Caco-2 (cell line): Measurements from ENCODE around the gene MYO9A. TPM values are rescaled to one million over a fixed set of nuclear protein-coding genes. Genes with fewer than 3 reads are reported as not detected.

Experiments
- BruUV-seq: library from RNA; stranded (reverse); fragments of 400-500 nt; replicated peaks from 2 replicates; lab custom pipeline; 2021; lab: Mats Ljungman, UMichigan
- CTCF ChIA-PET: fragments of 300-600 bp; sonication (Branson Sonifier 250); formaldehyde crosslinking; loops from one replicate; lab custom pipeline; 2022; ENCODE audit warnings: antibody characterized with exemption; lab: Charles Lee
- POLR2A ChIA-PET: fragments of 300-600 bp; sonication (Branson Sonifier 250); formaldehyde crosslinking; loops from one replicate; lab custom pipeline; 2022; ENCODE audit warnings: antibody characterized with exemption; lab: Charles Lee
- DNase-seq, 2 experiments: peaks; one replicate each; pipeline versions ENCODE4 v3.0.0 to v3.0.0-alpha.2; 2020 to 2022
- H3K27me3 ChIP-seq: replicated peaks from 2 replicates; pipeline ENCODE4 v1.6.0; 2011; ENCODE audit warnings: low read length; ENCODE audit not compliant: control insufficient read depth, insufficient read depth
- H3K36me3 ChIP-seq: 2 replicates; pipeline ENCODE4 v1.5.1; 2011; ENCODE audit warnings: low read length; ENCODE audit not compliant: control insufficient read depth, insufficient read depth
- H3K4me1 ChIP-seq: fragments of 250-450 bp; sonication (Bioruptor Pico); 2 replicates; pipeline ENCODE4 v1.5.1; 2020; ENCODE audit warnings: mild to moderate bottlenecking
- H3K4me3 ChIP-seq: 2 replicates; pipeline ENCODE4 v1.5.1; 2011; ENCODE audit warnings: low read depth, mild to moderate bottlenecking, control low read depth, low read length
- H3K9me3 ChIP-seq: fragments of 250-450 bp; sonication (Bioruptor Pico); 2 replicates; pipeline ENCODE4 v1.5.1; 2020; ENCODE audit warnings: mild to moderate bottlenecking, moderate library complexity
- H3K27ac Mint-ChIP-seq: one replicate; pipeline ENCODE4 v1.8.0; 2022; ENCODE audit warnings: mixed read lengths; ENCODE audit not compliant: unreplicated experiment
- H3K27me3 Mint-ChIP-seq: one replicate; pipeline ENCODE4 v1.8.0; 2022; ENCODE audit warnings: mixed read lengths; ENCODE audit not compliant: insufficient read depth, unreplicated experiment
- H3K36me3 Mint-ChIP-seq: one replicate; pipeline ENCODE4 v1.8.0; 2022; ENCODE audit warnings: mild to moderate bottlenecking, mixed read lengths; ENCODE audit not compliant: insufficient read depth, unreplicated experiment
- H3K4me1 Mint-ChIP-seq: one replicate; pipeline ENCODE4 v1.8.0; 2022; ENCODE audit warnings: low read depth, mixed read lengths; ENCODE audit not compliant: unreplicated experiment
- H3K4me3 Mint-ChIP-seq: one replicate; pipeline ENCODE4 v1.8.0; 2022; ENCODE audit warnings: mild to moderate bottlenecking, moderate library complexity, mixed read lengths; ENCODE audit not compliant: unreplicated experiment
- H3K9me3 Mint-ChIP-seq: one replicate; pipeline ENCODE4 v1.8.0; 2022; ENCODE audit warnings: mixed read lengths; ENCODE audit not compliant: unreplicated experiment
- intact Hi-C: fragments of 100-400 bp; cut with micrococcal nuclease; formaldehyde crosslinking; loops from one replicate; pipeline ENCODE4 v1.10.0; 2022; ENCODE audit not compliant: unreplicated experiment
- total RNA-seq: library from RNA; stranded (reverse); gene quantifications from 2 replicates; pipeline ENCODE4 v1.2.3, GENCODE V29; 2022
- TF ChIP-seq, protein P1 (sequence below), 2 experiments: fragments of 200-600 bp in 1 of 2; IDR thresholded peaks; 1 replicate in 1 of 2; 2 replicates in 1 of 2; pipeline versions ENCODE4 v1.5.1 to v1.8.0; 2011 to 2022; ENCODE audit warnings: antibody characterized with exemption in 1 of 2, control low read depth in 1 of 2, inconsistent platforms in 1 of 2, low read depth in 1 of 2, low read length in 1 of 2, mild to moderate bottlenecking in 1 of 2, moderate library complexity in 1 of 2; ENCODE audit not compliant: insufficient read depth in 1 of 2, severe bottlenecking in 1 of 2, unreplicated experiment in 1 of 2

Gene MYO9A
- total RNA-seq, 1 experiment from 2014 or later = 71.9 TPM

DNA sequence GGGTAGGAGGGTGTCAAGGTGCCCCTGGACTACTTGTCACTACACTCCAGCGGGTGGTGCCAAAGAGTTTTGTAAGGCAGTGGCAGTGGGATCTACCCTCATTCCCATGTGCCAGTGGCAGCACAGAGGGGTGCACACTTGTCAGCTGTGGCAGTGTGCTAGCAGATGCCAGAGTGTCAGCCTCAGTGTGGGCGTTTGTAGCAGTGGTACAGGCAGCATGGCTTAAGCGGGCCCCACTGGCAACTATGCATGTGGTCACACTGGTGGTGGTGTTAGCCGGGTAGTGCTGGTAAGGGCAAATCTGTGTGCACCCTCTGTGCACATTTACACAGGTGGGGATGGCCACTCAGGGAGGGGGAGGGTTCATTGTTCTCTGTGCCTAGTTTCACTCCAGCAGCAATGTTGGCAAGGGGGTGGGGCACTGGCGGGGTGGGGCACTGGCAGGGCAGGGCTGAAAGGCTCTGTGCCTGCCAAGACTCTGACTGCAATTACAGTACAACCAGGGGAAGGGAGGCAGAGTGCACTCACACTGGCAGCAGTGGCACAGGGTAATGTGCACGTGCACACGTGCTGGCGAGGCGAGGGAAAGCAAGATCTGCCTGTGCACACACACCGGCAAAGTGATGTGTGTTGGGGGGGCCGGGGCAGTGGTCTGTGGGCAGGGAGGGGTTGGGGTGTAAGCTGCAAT, 31.8 kb downstream of the MYO9A start:
- peaks cover 46% of the 10 kb centered on the region for H3K36me3 Mint-ChIP-seq
- Histone ChIP-seq H3K27me3 (no peaks in the 10 kb centered on the region), H3K9me3 (no peaks in the 10 kb centered on the region), H3K36me3 (no peaks in the 10 kb centered on the region; the same call in 1 of the 2 replicates), H3K4me1 (peaks cover 1% of the 10 kb centered on the region), H3K4me3 (no peak overlapping the region)
- TF ChIP-seq, protein P1, sequence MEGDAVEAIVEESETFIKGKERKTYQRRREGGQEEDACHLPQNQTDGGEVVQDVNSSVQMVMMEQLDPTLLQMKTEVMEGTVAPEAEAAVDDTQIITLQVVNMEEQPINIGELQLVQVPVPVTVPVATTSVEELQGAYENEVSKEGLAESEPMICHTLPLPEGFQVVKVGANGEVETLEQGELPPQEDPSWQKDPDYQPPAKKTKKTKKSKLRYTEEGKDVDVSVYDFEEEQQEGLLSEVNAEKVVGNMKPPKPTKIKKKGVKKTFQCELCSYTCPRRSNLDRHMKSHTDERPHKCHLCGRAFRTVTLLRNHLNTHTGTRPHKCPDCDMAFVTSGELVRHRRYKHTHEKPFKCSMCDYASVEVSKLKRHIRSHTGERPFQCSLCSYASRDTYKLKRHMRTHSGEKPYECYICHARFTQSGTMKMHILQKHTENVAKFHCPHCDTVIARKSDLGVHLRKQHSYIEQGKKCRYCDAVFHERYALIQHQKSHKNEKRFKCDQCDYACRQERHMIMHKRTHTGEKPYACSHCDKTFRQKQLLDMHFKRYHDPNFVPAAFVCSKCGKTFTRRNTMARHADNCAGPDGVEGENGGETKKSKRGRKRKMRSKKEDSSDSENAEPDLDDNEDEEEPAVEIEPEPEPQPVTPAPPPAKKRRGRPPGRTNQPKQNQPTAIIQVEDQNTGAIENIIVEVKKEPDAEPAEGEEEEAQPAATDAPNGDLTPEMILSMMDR (IDR thresholded peaks at IDR 0.05; ENCODE audit: insufficient read depth in 1 of 2, low read depth in 1 of 2, low read length in 1 of 2, severe bottlenecking in 1 of 2, unreplicated experiment in 1 of 2) = no peak
- no TSS peak for BruUV-seq
- peaks cover 16% of the 10 kb centered on the region for H3K9me3 Mint-ChIP-seq
- ChIA-PET POLR2A (no interaction called here), CTCF (no interaction called here)
- DNase-seq = no peak
- no peak overlapping the region for H3K4me3 Mint-ChIP-seq
- no peak overlapping the region for H3K27ac Mint-ChIP-seq
- peaks cover 23% of the 10 kb centered on the region for H3K4me1 Mint-ChIP-seq
- intact Hi-C loops = no loop called here
- H3K27me3 Mint-ChIP-seq = no peaks in the 10 kb centered on the region

GRCh38 chr15:72082176-72082575, 35.8 kb downstream of the MYO9A start:
- ChIA-PET CTCF (no interaction called here), POLR2A (no interaction called here)
- peaks cover 16% of the 10 kb centered on the region for H3K9me3 Mint-ChIP-seq
- H3K27me3 Mint-ChIP-seq = no peaks in the 10 kb centered on the region
- no peaks in the 10 kb centered on the region for H3K4me1 ChIP-seq
- H3K27me3 ChIP-seq = no peaks in the 10 kb centered on the region
- H3K27ac Mint-ChIP-seq = no peak overlapping the region
- intact Hi-C loops = no loop called here
- peaks cover 34% of the 10 kb centered on the region for H3K36me3 Mint-ChIP-seq
- no peak overlapping the region for H3K4me3 Mint-ChIP-seq
- H3K4me3 ChIP-seq = no peak overlapping the region
- TF ChIP-seq, protein P1 (IDR thresholded peaks at IDR 0.05; ENCODE audit: insufficient read depth in 1 of 2, low read depth in 1 of 2, low read length in 1 of 2, severe bottlenecking in 1 of 2, unreplicated experiment in 1 of 2) = no peak
- no peaks in the 10 kb centered on the region for H3K9me3 ChIP-seq
- peaks cover 8% of the 10 kb centered on the region for H3K4me1 Mint-ChIP-seq
- DNase-seq = no peak
- H3K36me3 ChIP-seq = no peaks in the 10 kb centered on the region; the same call in 1 of the 2 replicates
- no TSS peak for BruUV-seq

DNA sequence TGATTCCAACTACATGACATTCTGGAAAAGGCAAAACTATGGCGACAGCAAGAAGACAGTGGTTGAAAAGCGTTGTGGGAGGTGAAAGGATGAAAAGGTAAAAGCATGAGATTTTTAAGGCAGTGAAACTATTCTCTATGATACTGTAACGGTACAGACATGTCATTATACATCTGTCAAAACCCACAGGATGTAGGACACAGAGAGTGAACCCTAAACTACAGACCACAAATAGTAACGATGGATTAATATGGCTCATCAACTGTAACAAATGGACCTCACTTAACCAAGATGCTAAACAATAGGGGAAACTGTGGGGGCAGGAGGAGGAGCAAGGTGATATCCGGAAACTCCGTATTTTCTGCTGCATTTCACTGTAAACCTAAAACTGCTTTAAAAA, 39.1 kb downstream of the MYO9A start:
- intact Hi-C loops = no loop called here
- DNase-seq = no peak
- Histone ChIP-seq H3K9me3 (no peaks in the 10 kb centered on the region), H3K36me3 (no peaks in the 10 kb centered on the region), H3K4me1 (no peaks in the 10 kb centered on the region), H3K27me3 (no peaks in the 10 kb centered on the region), H3K4me3 (no peak overlapping the region)
- H3K9me3 Mint-ChIP-seq = peaks cover 9% of the 10 kb centered on the region
- no peak overlapping the region for H3K27ac Mint-ChIP-seq
- TF ChIP-seq, protein P1 (IDR thresholded peaks at IDR 0.05; ENCODE audit: insufficient read depth in 1 of 2, low read depth in 1 of 2, low read length in 1 of 2, severe bottlenecking in 1 of 2, unreplicated experiment in 1 of 2) = no peak
- CTCF ChIA-PET = no interaction called here
- peaks cover 8% of the 10 kb centered on the region for H3K36me3 Mint-ChIP-seq
- POLR2A ChIA-PET = no interaction called here
- no peak overlapping the region for H3K4me3 Mint-ChIP-seq
- peaks cover 14% of the 10 kb centered on the region for H3K4me1 Mint-ChIP-seq
- H3K27me3 Mint-ChIP-seq = no peaks in the 10 kb centered on the region
- BruUV-seq = no TSS peak
